T-helper 1 cell treated with Interleukin-12 subunit alpha and Interleukin-12 subunit beta and Interleukin-4 antibody, amounts not matched to agents 30 μg/mL and 1 μg/mL, for 36 hours (primary cell): ENCODE measurements around the gene NHP2.

ENCODE experiments used
- H3K27ac Mint-ChIP-seq: one replicate; pipeline ENCODE4 v1.8.0; 2021; ENCODE audit warnings: mild to moderate bottlenecking, mixed read lengths
- H3K27me3 Mint-ChIP-seq: one replicate; pipeline ENCODE4 v1.8.0; 2021; ENCODE audit warnings: low read depth, mixed read lengths
- H3K36me3 Mint-ChIP-seq: one replicate; pipeline ENCODE4 v1.8.0; 2021; ENCODE audit warnings: low read depth, mixed read lengths
- H3K4me1 Mint-ChIP-seq: one replicate; pipeline ENCODE4 v1.8.0; 2021; ENCODE audit warnings: low read depth, mixed read lengths
- H3K4me3 Mint-ChIP-seq: one replicate; pipeline ENCODE4 v1.8.0; 2021; ENCODE audit warnings: mild to moderate bottlenecking, moderate library complexity, mixed read lengths
- H3K9me3 Mint-ChIP-seq: one replicate; pipeline ENCODE4 v1.8.0; 2021; ENCODE audit warnings: mixed read lengths

Gene NHP2

DNA sequence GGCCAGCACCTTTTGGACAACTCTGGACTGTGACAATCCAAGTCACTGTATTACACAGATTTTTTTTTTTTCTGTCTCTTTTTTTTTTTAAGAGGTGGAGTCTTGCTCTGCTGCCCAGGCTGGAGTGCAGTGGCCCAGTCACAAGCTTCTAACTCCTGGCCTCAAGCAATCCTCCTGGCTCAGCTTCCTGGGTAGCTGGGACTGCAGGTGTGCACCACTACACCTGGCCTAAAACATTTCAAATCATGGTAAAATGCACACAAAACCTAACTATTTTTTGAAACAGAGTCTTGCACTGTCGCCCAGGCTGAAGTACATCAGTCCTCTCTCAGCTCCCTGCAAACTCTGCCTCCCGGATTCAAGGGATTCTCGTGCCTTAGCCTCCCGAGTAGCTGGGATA is 47.6 kb downstream of the NHP2 start:
- H3K27me3 Mint-ChIP-seq, result peaks cover 8% of the 10 kb centered on the region
- peaks cover 5% of the 10 kb centered on the region for H3K4me1 Mint-ChIP-seq
- no peak overlapping the region for H3K4me3 Mint-ChIP-seq
- H3K27ac Mint-ChIP-seq, result no peak overlapping the region
- no peaks in the 10 kb centered on the region for H3K9me3 Mint-ChIP-seq
- H3K36me3 Mint-ChIP-seq, result no peaks in the 10 kb centered on the region

DNA sequence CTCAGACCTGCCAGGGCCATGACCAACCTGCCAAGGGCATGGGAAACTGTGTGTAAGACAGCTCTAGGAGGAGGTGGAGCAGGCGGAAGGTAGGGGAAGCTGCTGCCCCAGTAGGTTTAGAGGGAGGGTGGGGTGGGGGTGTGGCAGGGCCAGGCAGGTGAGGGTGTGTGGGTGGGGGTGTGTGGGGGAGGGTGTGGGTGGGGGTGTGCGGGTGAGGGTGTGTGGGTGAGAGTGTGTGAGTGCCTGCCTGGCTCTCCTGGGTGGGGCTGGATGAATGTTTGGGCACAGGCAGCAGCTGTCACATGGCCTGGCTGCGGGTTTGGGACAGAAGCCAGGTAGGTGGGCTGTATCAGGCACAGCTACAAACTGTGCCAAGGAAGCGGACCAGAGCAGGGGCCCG is 49.2 kb downstream of the NHP2 start:
- peaks cover 5% of the 10 kb centered on the region for H3K4me1 Mint-ChIP-seq
- no peaks in the 10 kb centered on the region for H3K9me3 Mint-ChIP-seq

DNA sequence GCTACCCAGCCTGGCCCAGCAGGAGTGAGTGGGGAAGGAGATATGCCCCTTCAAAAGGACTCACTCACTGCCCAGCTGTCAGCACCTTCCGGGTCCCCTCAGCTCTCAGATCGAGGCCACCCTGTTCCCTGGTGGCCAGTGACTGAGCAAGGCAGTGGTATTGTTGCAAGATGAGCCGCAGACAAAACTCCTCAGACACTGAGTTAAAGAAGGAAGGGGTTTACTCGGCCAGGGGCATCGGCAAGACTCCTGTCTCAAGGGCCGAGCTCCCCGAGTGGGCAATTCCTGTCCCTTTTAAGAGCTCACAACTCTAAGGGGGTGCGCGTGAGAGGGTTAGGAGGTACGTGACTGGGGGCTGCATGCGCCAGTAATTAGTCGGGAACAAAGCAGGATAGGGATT is 50.1 kb downstream of the NHP2 start:
- Mint-ChIP-seq H3K4me3 (no peak overlapping the region), H3K4me1 (peaks cover 2% of the 10 kb centered on the region), H3K27ac (no peak overlapping the region), H3K36me3 (no peaks in the 10 kb centered on the region), H3K9me3 (no peaks in the 10 kb centered on the region), H3K27me3 (no peaks in the 10 kb centered on the region)

More for the DNA sequence above, 49.2 kb downstream of the NHP2 start:
- H3K36me3 Mint-ChIP-seq, result no peaks in the 10 kb centered on the region
- no peaks in the 10 kb centered on the region for H3K27me3 Mint-ChIP-seq
- H3K4me3 Mint-ChIP-seq, result no peak overlapping the region
- H3K27ac Mint-ChIP-seq, result no peak overlapping the region
